Calu3 (cell line): ENCODE results near the gene CTNNBL1. TPM values are rescaled to one million over a fixed set of nuclear protein-coding genes. Genes with fewer than 3 reads are reported as not detected.

Experiments
- BruUV-seq: library from RNA; stranded (reverse); fragments of 400-500 nt; replicated peaks from 2 replicates; lab custom pipeline; 2021; lab: Mats Ljungman, UMichigan
- CTCF ChIA-PET: fragments of 300-600 bp; sonication (Branson Sonifier 250); formaldehyde crosslinking; loops from one replicate; lab custom pipeline; 2022; ENCODE audit warnings: antibody characterized with exemption; lab: Charles Lee
- DNase-seq: peaks from one replicate; pipeline ENCODE4 v3.0.0; 2022
- H3K27ac Mint-ChIP-seq: one replicate; pipeline ENCODE4 v1.8.0; 2022; ENCODE audit warnings: mixed read lengths; ENCODE audit not compliant: unreplicated experiment
- H3K27me3 Mint-ChIP-seq: one replicate; pipeline ENCODE4 v1.8.0; 2022; ENCODE audit warnings: mixed read lengths; ENCODE audit not compliant: unreplicated experiment
- H3K36me3 Mint-ChIP-seq: one replicate; pipeline ENCODE4 v1.8.0; 2022; ENCODE audit warnings: mild to moderate bottlenecking, moderate library complexity, mixed read lengths; ENCODE audit not compliant: insufficient read depth, unreplicated experiment
- H3K4me1 Mint-ChIP-seq: one replicate; pipeline ENCODE4 v1.8.0; 2022; ENCODE audit warnings: mild to moderate bottlenecking, low read depth, mixed read lengths; ENCODE audit not compliant: unreplicated experiment
- H3K4me3 Mint-ChIP-seq: one replicate; pipeline ENCODE4 v1.8.0; 2022; ENCODE audit warnings: mild to moderate bottlenecking, low read depth, moderate library complexity, mixed read lengths; ENCODE audit not compliant: unreplicated experiment
- H3K9me3 Mint-ChIP-seq: one replicate; pipeline ENCODE4 v1.8.0; 2022; ENCODE audit warnings: low read depth, mixed read lengths; ENCODE audit not compliant: unreplicated experiment
- intact Hi-C: fragments of 100-400 bp; cut with micrococcal nuclease; formaldehyde crosslinking; loops from one replicate; pipeline ENCODE4 v1.10.0; 2022; ENCODE audit not compliant: unreplicated experiment
- total RNA-seq: library from RNA; stranded (reverse); gene quantifications from 2 replicates; pipeline ENCODE4 v1.2.3, GENCODE V29; 2022
- TF ChIP-seq, protein P1 (sequence below): fragments of 200-600 bp; IDR thresholded peaks from one replicate; pipeline ENCODE4 v1.8.0; 2022; ENCODE audit warnings: antibody characterized with exemption; ENCODE audit not compliant: unreplicated experiment

Gene CTNNBL1
- total RNA-seq, 1 experiment from 2014 or later: 106 TPM

DNA sequence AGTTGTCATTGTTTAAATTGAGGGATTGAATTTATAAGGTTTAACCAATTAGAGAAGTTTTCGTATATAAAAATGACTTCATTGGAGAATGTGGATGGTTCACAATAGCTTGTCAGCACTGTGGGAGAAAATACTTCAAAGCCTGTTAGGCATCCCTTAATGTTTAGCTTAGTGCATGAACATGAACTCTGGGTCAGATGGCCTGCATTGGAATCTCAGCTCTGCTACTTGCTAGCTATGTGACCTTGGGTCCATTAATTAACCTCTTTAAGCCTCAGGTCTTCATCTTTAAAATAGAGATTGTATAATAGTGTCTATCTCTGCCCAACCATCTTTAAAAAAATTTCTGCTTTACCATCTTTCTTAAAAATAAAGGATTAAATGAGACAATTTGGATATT lies 11.1 kb downstream of the CTNNBL1 start:
- TF ChIP-seq, protein P1, sequence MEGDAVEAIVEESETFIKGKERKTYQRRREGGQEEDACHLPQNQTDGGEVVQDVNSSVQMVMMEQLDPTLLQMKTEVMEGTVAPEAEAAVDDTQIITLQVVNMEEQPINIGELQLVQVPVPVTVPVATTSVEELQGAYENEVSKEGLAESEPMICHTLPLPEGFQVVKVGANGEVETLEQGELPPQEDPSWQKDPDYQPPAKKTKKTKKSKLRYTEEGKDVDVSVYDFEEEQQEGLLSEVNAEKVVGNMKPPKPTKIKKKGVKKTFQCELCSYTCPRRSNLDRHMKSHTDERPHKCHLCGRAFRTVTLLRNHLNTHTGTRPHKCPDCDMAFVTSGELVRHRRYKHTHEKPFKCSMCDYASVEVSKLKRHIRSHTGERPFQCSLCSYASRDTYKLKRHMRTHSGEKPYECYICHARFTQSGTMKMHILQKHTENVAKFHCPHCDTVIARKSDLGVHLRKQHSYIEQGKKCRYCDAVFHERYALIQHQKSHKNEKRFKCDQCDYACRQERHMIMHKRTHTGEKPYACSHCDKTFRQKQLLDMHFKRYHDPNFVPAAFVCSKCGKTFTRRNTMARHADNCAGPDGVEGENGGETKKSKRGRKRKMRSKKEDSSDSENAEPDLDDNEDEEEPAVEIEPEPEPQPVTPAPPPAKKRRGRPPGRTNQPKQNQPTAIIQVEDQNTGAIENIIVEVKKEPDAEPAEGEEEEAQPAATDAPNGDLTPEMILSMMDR: no peak
- CTCF ChIA-PET: no interaction called here
- BruUV-seq: no TSS peak
- Mint-ChIP-seq H3K27me3 (no peaks in the 10 kb centered on the region), H3K9me3 (no peaks in the 10 kb centered on the region), H3K4me3 (no peak overlapping the region), H3K27ac (no peak overlapping the region), H3K4me1 (peaks cover 9% of the 10 kb centered on the region), H3K36me3 (no peaks in the 10 kb centered on the region)
- no peak for DNase-seq
- intact Hi-C loops: no loop called here

DNA sequence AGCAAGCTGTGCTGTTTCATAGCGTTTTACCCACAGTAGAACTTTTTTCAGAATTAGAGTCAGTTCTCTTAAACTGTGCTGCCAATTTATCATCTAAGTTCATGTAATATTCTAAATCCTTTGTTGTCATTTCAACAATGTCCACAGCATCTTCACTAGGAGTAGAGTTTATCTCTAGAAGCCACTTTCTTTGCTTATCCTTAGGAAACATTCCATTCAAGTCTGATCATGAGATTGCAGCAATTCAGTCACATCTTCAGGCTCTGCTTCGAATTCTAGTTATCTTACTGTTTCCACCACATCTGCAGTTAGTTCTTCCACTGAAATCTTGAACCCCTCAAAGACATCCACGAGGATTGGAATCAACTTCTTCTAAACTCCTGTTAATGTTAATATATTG lies 12.5 kb downstream of the CTNNBL1 start:
- Mint-ChIP-seq H3K4me1 (peaks cover 23% of the 10 kb centered on the region), H3K9me3 (no peaks in the 10 kb centered on the region), H3K4me3 (no peak overlapping the region), H3K27me3 (no peaks in the 10 kb centered on the region), H3K27ac (no peak overlapping the region), H3K36me3 (no peaks in the 10 kb centered on the region)
- TF ChIP-seq, protein P1: no peak
- BruUV-seq: no TSS peak
- CTCF ChIA-PET: no interaction called here
- intact Hi-C loops: no loop called here
- no peak for DNase-seq

GRCh38 chr20:37711001-37711400 lies 17.2 kb downstream of the CTNNBL1 start:
- TF ChIP-seq, protein P1: no peak
- H3K36me3 Mint-ChIP-seq: no peaks in the 10 kb centered on the region
- intact Hi-C loops: no loop called here
- CTCF ChIA-PET: interaction anchor here (1.0 kb wide), 1 partner anchor 46 kb away, joined by 3 read pairs; no protein-coding TSS in a partner anchor
- H3K27me3 Mint-ChIP-seq: no peaks in the 10 kb centered on the region
- H3K9me3 Mint-ChIP-seq: no peaks in the 10 kb centered on the region
- H3K4me1 Mint-ChIP-seq: peaks cover 30% of the 10 kb centered on the region
- peak overlapping the region; percentile 70 for H3K27ac Mint-ChIP-seq
- no TSS peak for BruUV-seq
- DNase-seq: peak; percentile 55
- no peak overlapping the region for H3K4me3 Mint-ChIP-seq

DNA sequence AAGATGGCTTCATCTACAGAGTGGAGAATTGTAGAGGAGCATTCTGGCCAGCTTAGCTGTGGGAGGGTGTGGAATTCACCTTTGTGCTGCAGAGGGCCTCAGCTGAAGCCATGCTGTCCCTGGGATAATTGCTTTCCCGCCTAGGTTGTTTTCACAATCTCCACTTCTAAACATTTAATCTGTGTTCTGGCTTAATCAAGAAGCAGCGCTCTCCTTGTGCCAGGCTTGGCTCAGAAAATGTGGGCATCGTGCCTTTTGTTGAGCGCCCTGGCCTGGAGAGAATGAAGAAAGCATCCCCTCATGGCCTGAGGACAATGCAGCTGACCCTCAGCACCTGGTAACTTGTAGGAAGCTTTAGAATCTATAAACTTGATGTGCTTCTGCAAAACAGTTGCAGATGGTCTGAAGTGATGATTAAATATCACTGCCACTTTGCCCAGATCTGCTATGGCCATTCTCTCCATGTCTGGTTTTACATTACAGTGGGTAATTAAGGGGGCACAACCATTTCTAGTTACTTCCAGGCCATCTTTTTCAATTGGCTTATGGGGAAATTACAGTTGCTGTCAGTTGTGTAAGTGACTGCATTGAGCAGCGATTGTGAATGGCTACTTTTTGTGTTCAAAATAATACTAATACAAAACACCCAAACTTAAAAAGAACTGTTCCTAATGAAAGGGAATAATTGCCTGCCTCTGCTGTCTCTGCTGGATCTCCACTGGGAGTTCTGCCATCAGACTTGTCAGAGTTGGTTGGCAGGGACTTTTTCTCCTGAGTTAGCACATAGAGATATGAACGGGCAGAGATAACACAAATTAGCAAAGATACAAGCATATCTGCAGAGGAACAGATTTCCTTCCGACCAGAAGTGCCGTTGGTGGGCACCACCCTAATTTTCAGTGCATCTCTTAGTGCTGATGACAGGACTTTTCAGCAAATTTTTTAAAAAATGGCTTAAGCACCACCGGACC lies 18.4 kb downstream of the CTNNBL1 start:
- CTCF ChIA-PET: interaction anchor here (0.8 kb wide), 1 partner anchor 16 kb away, joined by 3 read pairs; no protein-coding TSS in a partner anchor
- Mint-ChIP-seq H3K27ac (peak overlapping the region; percentile 70), H3K36me3 (no peaks in the 10 kb centered on the region), H3K4me3 (no peak overlapping the region), H3K9me3 (no peaks in the 10 kb centered on the region), H3K27me3 (no peaks in the 10 kb centered on the region), H3K4me1 (peaks cover 30% of the 10 kb centered on the region)
- no TSS peak for BruUV-seq
- DNase-seq: no peak
- TF ChIP-seq, protein P1: no peak
- intact Hi-C loops: no loop called here
